ENCODE results near the gene ADGRG1. TPM values are rescaled to one million over a fixed set of nuclear protein-coding genes. Genes with fewer than 3 reads are reported as not detected.

Gene ADGRG1
- total and polyA plus RNA-seq, 8 donors, result 36.4 to 102 (median 79.1) TPM

DNA sequence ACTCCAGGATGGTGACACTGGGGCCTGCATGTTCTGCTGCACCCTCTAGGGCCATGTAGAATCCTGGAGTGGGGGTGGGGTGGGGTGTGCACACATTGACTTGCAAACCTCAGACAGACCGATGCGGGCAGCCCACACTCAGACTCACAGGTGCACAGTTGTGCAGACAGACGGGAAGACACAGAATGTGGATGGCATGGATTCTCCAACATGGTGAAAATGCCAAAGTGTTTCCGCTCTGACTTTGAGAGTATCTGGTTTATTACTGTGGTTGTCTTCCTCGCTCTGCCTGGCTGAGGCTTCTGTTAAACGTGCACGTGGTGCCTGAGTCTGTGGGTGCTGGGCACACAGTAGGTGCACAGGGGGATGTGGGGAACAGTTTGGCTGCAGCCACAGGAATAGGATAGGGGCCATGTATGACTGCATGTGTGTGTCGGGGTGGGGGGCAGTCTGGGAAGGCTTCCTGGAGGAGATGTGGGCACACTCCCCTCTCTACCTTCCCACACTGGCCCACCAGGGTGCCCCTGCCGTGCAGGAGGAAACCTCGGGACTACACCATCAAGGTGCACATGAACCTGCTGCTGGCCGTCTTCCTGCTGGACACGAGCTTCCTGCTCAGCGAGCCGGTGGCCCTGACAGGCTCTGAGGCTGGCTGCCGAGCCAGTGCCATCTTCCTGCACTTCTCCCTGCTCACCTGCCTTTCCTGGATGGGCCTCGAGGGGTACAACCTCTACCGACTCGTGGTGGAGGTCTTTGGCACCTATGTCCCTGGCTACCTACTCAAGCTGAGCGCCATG lies 30.6 kb downstream of the ADGRG1 start:
- 85 to 87% methylated on average over 19 of the region's 19 CpGs for WGBS, 2 donors
- Histone ChIP-seq H3K4me1 (no peaks in the 10 kb centered on the region), H3K27me3 (no peaks in the 10 kb centered on the region), H3K4me3 (no peak overlapping the region), H3K9me3 (no peaks in the 10 kb centered on the region), H3K36me3 (peaks cover 0 to 65% (median 24%) of the 10 kb centered on the region in 3 donors), H3K27ac (no peak overlapping the region)
- TF ChIP-seq CTCF (IDR thresholded peaks at IDR 0.05), result no peak
- no peak for FAIRE-seq
- no peak for ATAC-seq
- peak in 1 of 6 donors; percentile 58 for DNase-seq
- intact Hi-C loops (cut with DNase I), result no loop called here

DNA sequence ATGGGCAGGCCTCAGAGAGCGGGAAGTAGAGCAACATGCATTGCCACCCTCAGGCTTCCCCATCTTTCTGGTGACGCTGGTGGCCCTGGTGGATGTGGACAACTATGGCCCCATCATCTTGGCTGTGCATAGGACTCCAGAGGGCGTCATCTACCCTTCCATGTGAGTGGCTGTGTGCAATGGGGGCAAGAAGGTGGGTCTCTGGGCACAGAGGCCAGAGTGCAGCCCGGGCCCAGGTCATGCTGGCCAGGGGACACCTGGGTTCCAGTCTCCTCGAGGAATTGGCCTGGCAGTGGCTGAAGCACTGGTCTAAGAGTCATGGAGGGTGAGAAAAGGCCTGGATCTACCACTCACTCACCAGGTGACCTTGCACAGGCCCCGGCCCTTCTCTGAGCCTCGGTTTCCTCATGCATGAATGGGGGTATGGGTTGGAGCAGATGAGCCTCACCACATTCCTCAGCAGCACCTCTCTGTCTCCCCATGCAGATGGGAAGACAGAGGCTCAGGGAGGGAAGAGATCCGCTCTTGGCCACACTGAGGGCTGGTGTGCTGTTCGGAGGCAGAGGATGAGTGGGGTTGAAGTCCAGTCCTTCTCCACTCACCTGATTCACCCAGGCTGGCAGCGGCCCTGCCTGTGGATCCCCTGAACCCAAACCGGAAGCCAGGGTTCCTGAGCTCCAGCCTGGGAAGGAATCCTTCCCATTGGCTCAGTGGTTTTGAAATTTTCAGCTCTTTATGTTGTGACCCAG lies 32.5 kb downstream of the ADGRG1 start:
- H3K27ac ChIP-seq, result no peak overlapping the region

GRCh38 chr16:57661510-57661909 lies 33.1 kb downstream of the ADGRG1 start:
- 75 to 84% methylated on average over 7 of the region's 7 CpGs for WGBS, 2 donors
- no peak for TF ChIP-seq CTCF (IDR thresholded peaks at IDR 0.05)
- H3K4me1 ChIP-seq, result no peaks in the 10 kb centered on the region
- peaks cover 0 to 52% (median 19%) of the 10 kb centered on the region in 3 donors for H3K36me3 ChIP-seq
- H3K4me3 ChIP-seq, result no peak overlapping the region
- no peak for ATAC-seq
- no peak for FAIRE-seq
- intact Hi-C loops (cut with DNase I), result no loop called here
- no peaks in the 10 kb centered on the region for H3K9me3 ChIP-seq
- H3K27ac ChIP-seq, result no peak overlapping the region
- no peak for DNase-seq
- no peaks in the 10 kb centered on the region for H3K27me3 ChIP-seq

More for the DNA sequence above, 32.5 kb downstream of the ADGRG1 start:
- no peaks in the 10 kb centered on the region for H3K27me3 ChIP-seq
- 90 to 93% methylated on average over 11 of the region's 11 CpGs for WGBS, 2 donors
- peaks cover 0 to 57% (median 19%) of the 10 kb centered on the region in 3 donors for H3K36me3 ChIP-seq
- DNase-seq (no peak), FAIRE-seq (no peak), ATAC-seq (no peak)
- H3K4me3 ChIP-seq, result no peak overlapping the region
- intact Hi-C loops (cut with DNase I), result no loop called here
- no peaks in the 10 kb centered on the region for H3K4me1 ChIP-seq
- no peaks in the 10 kb centered on the region for H3K9me3 ChIP-seq
- no peak for TF ChIP-seq CTCF (IDR thresholded peaks at IDR 0.05)

DNA sequence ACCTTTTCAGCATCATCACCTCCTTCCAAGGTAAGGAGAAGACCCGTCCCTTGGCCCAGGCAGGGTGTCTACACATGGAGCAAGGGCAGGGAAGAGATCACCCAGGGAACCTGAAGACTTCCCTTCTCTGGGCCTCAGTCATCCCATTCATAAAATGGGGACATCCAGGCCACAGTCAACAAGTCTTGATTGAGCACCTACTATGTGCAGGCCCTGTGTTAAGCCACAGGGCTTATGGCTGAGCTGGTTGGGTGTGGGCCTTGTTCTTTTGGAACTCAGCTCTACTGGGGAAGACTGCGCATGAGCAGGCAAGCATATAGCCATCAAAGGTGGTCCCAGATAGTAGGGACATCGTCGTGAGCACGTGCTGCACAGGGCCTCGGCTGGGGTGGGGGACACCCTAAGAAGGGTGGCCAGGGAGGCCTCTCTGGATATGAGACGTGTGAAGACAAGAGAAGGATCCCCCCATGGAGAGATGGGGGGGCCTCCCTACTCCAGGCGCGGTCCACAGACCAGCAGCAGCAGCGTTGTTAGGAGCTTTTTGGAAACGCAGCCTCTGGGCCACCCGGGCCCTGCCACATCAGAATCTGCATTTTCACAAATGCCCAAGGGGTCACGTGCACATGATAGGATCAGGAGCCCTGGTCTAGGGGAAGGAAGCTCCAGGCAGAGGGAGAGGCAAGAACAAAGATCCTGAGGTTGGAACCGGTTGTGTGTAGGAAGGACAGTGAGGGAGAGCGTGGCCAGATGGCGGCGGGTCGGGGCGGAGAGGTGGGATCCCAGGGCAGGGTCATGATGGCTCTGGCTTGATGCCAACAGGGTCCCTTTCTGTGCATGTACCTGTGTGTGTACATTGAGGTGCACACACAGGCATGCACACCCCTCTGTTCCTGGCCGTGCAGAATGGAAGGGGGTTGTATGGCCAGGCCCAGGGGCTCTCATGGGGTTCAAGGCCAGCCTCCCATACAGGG lies 33.8 kb downstream of the ADGRG1 start:
- Histone ChIP-seq H3K4me1 (no peaks in the 10 kb centered on the region), H3K4me3 (no peak overlapping the region), H3K27ac (no peak overlapping the region), H3K36me3 (peaks cover 0 to 49% (median 19%) of the 10 kb centered on the region in 3 donors), H3K27me3 (no peaks in the 10 kb centered on the region), H3K9me3 (no peaks in the 10 kb centered on the region)
- DNase-seq (peak in 1 of 6 donors; percentile 58), ATAC-seq (no peak), FAIRE-seq (no peak)
- 89 to 95% methylated on average over 20 of the region's 20 CpGs for WGBS, 2 donors
- no peak for TF ChIP-seq CTCF (IDR thresholded peaks at IDR 0.05)
- intact Hi-C loops (cut with DNase I), result no loop called here
